RWPE1 (cell line): ENCODE results near the gene PGF.

Experiments used
- CTCF ChIA-PET: fragments of 350-600 bp; sonication (Branson Sonifier 250); formaldehyde crosslinking; extraction: SDS; loops from one replicate; lab custom pipeline; 2021; lab: Yijun Ruan, JAX
- POLR2A ChIA-PET: fragments of 400-600 bp; formaldehyde crosslinking; extraction: SDS; loops from one replicate; lab custom pipeline; 2020; ENCODE audit warnings: antibody characterized with exemption; ENCODE audit not compliant: low non-redundant PET; lab: Yijun Ruan, JAX
- DNase-seq: peaks from one replicate; pipeline ENCODE4 v3.0.0; 2012; ENCODE audit warnings: low spot score
- H3K27ac ChIP-seq: fragments of 450-650 bp; 2 replicates; pipeline ENCODE4 v1.5.1; 2017
- TF ChIP-seq, protein P1 (sequence below): fragments of 450-650 bp; conservative IDR thresholded peaks from 2 replicates; pipeline ENCODE4 v1.5.1; 2017; ENCODE audit warnings: low read depth, mild to moderate bottlenecking

Gene PGF

DNA sequence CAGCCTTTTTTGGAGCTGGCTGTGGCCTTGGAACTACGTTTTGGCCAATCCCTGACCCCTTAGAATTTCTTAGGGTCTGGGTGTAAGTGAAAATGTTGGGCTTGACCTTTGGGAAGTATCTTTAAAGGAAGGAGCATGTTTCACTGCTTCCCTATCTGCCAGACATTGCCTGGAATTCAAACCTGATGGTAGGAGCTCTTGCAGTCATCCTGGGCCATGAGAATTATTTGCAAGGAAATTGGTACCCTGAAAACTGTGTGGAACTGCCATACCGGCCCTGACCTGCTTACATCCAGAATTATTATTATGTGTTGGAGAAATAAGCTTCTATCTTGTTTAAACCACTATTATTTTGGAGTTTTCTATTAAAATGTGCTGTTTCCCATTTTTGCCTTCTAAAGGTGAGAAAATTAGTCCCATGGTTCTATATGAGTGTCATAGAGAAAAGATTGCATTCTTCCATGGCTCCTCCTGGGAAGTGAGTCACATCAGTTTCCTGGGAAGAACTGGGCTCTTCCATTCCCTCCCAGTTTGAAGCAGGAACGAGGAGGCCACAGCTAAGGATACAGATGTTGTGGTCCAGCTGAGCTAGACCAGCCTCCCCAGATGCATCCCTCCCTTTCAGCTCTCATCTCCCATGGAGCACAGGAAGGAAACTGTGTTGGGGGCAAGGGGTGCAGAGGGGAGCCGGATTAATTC, 9.5 kb upstream of the PGF start:
- H3K27ac ChIP-seq, result peak overlapping the region; percentile 81
- CTCF ChIA-PET, result interaction anchor here (0.6 to 1.2 kb wide), 4 partner anchors 8 to 789 kb away, joined by 3 to 4 read pairs (median 4); partner anchors contain the start of gene PGF
- TF ChIP-seq, protein P1, sequence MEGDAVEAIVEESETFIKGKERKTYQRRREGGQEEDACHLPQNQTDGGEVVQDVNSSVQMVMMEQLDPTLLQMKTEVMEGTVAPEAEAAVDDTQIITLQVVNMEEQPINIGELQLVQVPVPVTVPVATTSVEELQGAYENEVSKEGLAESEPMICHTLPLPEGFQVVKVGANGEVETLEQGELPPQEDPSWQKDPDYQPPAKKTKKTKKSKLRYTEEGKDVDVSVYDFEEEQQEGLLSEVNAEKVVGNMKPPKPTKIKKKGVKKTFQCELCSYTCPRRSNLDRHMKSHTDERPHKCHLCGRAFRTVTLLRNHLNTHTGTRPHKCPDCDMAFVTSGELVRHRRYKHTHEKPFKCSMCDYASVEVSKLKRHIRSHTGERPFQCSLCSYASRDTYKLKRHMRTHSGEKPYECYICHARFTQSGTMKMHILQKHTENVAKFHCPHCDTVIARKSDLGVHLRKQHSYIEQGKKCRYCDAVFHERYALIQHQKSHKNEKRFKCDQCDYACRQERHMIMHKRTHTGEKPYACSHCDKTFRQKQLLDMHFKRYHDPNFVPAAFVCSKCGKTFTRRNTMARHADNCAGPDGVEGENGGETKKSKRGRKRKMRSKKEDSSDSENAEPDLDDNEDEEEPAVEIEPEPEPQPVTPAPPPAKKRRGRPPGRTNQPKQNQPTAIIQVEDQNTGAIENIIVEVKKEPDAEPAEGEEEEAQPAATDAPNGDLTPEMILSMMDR, result no peak
- DNase-seq, result peak; percentile 61
- POLR2A ChIA-PET, result no interaction called here

DNA sequence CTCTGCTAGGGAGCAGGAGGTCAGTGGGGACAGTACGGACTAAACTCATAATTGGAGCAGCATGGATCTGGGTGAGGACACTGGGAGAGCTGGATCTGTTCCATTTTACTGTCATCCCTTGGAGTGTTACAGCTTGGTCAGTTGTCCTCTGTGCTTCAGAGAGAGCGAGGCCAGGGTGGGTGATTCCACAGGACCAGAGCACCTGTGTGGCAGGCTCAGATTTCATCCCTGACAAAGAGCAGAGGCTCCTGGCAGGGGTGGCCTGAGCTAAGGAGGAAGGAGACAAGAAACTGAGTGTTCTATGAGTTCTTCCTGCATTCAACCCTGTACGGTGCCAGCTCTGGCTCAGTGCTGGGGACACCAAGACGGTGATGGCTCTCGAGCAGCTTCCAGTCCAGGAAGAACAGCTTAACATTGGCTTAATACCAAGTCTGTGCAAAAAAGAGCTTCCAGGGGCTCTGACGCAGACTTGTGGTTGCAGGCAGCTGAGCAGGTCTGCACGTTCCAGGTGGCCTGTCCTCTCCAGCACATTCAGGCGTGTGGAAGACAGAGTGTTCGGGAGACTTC, 8.4 kb upstream of the PGF start:
- ChIA-PET POLR2A (no interaction called here), CTCF (no interaction called here)
- peak overlapping the region; percentile 52 for H3K27ac ChIP-seq
- no peak for DNase-seq
- TF ChIP-seq, protein P1, result no peak

DNA sequence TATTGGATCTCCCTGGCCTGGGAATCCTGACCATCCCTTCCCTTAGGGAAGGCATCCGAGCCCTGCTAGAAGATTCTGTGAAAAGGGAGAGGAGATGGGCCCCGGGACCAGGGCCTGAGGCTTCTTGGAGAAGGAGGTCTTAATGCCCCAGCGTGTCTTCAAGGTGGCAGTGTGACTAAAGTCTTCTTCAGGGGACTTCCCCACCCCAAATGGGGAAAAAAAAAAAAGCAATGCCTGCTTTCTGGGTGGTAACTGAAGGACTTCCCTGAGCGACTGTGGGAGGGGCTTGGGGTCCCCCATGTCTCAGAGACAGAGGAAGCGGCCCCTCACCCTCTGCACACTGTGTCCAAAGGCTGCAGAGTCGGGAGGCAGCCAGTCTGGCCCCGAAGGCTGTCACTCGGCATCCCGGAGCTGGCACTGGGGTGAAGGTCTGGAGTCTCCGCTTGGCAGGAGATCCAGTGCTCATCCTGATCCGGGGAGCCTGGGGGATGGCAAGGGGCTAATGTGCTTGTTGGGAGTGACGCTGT, 7.8 kb upstream of the PGF start:
- TF ChIP-seq, protein P1, result no peak
- ChIA-PET POLR2A (no interaction called here), CTCF (no interaction called here)
- DNase-seq, result no peak
- peak overlapping the region; percentile 52 for H3K27ac ChIP-seq

GRCh38 chr14:74962493-74962892, 7.1 kb upstream of the PGF start:
- DNase-seq, result no peak
- H3K27ac ChIP-seq, result no peak overlapping the region
- TF ChIP-seq, protein P1, result no peak
- ChIA-PET POLR2A (no interaction called here), CTCF (interaction anchor here (0.8 kb wide), 1 partner anchor 8 kb away, joined by 5 read pairs; no protein-coding TSS in a partner anchor)

DNA sequence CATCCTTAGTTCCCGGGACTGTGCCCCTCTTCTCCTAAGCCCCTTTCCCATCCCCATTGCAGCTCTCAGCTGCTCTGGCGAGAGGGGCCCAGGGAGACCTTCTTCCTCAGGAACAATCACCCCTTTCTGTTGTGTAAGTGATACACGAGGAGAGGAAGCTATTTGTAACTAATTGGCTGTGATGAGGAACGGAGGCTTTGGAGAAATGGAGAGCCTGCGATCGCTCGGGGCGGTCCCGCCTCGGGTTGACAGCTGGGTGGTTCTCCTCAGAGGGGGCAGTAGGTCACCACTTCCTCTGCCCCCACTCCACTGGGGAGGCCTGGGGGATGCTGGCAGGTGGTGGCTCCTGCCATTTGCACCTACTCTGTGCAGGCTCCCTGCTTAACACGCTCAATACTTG, 6.6 kb upstream of the PGF start:
- CTCF ChIA-PET, result interaction anchor here (0.8 kb wide), 1 partner anchor 8 kb away, joined by 5 read pairs; no protein-coding TSS in a partner anchor
- H3K27ac ChIP-seq, result no peak overlapping the region
- TF ChIP-seq, protein P1, result no peak
- POLR2A ChIA-PET, result no interaction called here
- no peak for DNase-seq

DNA sequence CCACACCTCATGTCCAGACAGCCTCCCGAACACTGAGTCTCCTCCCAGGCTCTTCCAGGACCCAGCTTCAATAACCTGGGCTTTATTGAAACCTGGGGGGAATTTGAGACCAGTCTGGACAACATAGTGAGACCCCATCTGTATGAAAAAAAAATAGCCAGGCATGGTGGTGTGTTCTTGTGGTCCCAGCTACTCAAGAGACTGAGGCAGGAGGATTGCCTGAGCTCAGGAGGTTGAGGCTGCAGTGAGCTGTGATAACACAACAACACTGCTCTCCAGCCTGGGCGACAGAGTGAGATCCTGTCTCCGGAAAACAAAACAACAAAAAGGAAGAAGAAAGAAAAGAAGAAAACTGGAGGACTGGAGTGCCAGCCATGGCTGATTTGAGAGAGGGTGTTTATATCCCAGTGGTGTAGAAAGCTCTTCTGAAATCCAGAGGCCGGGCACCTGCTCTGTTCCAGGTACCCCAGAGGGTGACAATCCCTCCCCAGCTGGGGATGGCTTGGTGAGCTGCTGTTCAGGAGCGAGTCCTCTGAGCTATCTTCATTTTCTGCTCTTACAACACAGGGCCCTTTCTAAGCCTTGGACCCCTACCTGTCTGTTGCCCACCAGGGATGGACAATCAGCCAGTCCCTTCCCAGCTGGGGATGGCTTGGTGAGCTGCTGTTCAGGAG, 6.0 kb upstream of the PGF start:
- no peak overlapping the region for H3K27ac ChIP-seq
- CTCF ChIA-PET, result interaction anchor here (0.7 to 2.4 kb wide), 3 partner anchors 15 to 96 kb away, joined by 3 to 7 read pairs (median 6); no protein-coding TSS in a partner anchor
- TF ChIP-seq, protein P1, result no peak
- POLR2A ChIA-PET, result no interaction called here
- DNase-seq, result no peak
